ENCODE data around the gene PTPN3.

PTPN3 gene

GRCh38 chr9:109453210-109453842 is 44.8 kb downstream of the PTPN3 start:
- DNase-seq (ENCODE audit: low read depth in 2 of 2) = no peak

GRCh38 chr9:109452761-109453160 is 45.3 kb downstream of the PTPN3 start:
- no peak for DNase-seq (ENCODE audit: low read depth in 2 of 2)

- DNase-seq (ENCODE audit: low read depth in 2 of 2) = no peak
Observed at GRCh38 chr9:109451311-109452025, 46.6 kb downstream of the PTPN3 start.

GRCh38 chr9:109450346-109450745 is 47.8 kb downstream of the PTPN3 start:
- no peak for DNase-seq (ENCODE audit: low read depth in 2 of 2)

- no peak for DNase-seq (ENCODE audit: low read depth in 2 of 2)
Observed at GRCh38 chr9:109449036-109449798, 48.9 kb downstream of the PTPN3 start.

GRCh38 chr9:109448223-109448622 is 49.9 kb downstream of the PTPN3 start:
- no peak for DNase-seq (ENCODE audit: low read depth in 2 of 2)

GRCh38 chr9:109447329-109448076 is 50.6 kb downstream of the PTPN3 start:
- peak in 1 of 2 donors; percentile 4 for DNase-seq (ENCODE audit: low read depth in 2 of 2)

GRCh38 chr9:109444771-109445320 is 53.3 kb downstream of the PTPN3 start:
- DNase-seq (ENCODE audit: low read depth in 2 of 2) = no peak

- DNase-seq (ENCODE audit: low read depth in 2 of 2) = no peak
Observed at GRCh38 chr9:109442716-109443115, 55.4 kb downstream of the PTPN3 start.

GRCh38 chr9:109441296-109441695 is 56.8 kb downstream of the PTPN3 start:
- DNase-seq (ENCODE audit: low read depth in 2 of 2) = no peak

- peak; percentile 22 to 30 for DNase-seq (ENCODE audit: low read depth in 2 of 2)
Observed at GRCh38 chr9:109440797-109441287, 57.3 kb downstream of the PTPN3 start.

- DNase-seq (ENCODE audit: low read depth in 2 of 2) = no peak
Observed at GRCh38 chr9:109440117-109440515, 58.0 kb downstream of the PTPN3 start.

GRCh38 chr9:109439378-109440116 is 58.6 kb downstream of the PTPN3 start:
- no peak for DNase-seq (ENCODE audit: low read depth in 2 of 2)

- DNase-seq (ENCODE audit: low read depth in 2 of 2) = no peak
Observed at GRCh38 chr9:109437286-109437685, 60.8 kb downstream of the PTPN3 start.

GRCh38 chr9:109436071-109436470 is 62.0 kb downstream of the PTPN3 start:
- no peak for DNase-seq (ENCODE audit: low read depth in 2 of 2)

- DNase-seq (ENCODE audit: low read depth in 2 of 2) = no peak
Observed at GRCh38 chr9:109433476-109433875, 64.6 kb downstream of the PTPN3 start.

- no peak for DNase-seq (ENCODE audit: low read depth in 2 of 2)
Observed at GRCh38 chr9:109430231-109430630, 67.9 kb downstream of the PTPN3 start.

- no peak for DNase-seq (ENCODE audit: low read depth in 2 of 2)
Observed at GRCh38 chr9:109428854-109429253, 69.3 kb downstream of the PTPN3 start.

GRCh38 chr9:109427886-109428285 is 70.2 kb downstream of the PTPN3 start:
- DNase-seq (ENCODE audit: low read depth in 2 of 2) = no peak

- DNase-seq (ENCODE audit: low read depth in 2 of 2) = no peak
Observed at GRCh38 chr9:109426626-109427402, 71.3 kb downstream of the PTPN3 start.

Data from stimulated activated CD4-positive, alpha-beta T cell treated with anti-CD3 and anti-CD28 coated beads, Interleukin-4, amount 100 ng/mL, for 48 hours (primary cell).